Activated CD4-positive, alpha-beta T cell treated with anti-CD3 and anti-CD28 coated beads, Interleukin-2, Interleukin-6, amounts not matched to agents 100 ng/mL and 50 ng/mL, durations not matched to agents 16 hours and 8 hours (primary cell): Measurements from ENCODE around the gene OSBPL8.
"Not testable (repeated sequence)": the region's sequence is repeated elsewhere in the genome, so short reads cannot be mapped to it uniquely, and the experiment has no call there.

Experiments
- DNase-seq: peaks from one replicate; pipeline ENCODE4 v3.0.0-alpha.2; 2020

The OSBPL8 gene

DNA sequence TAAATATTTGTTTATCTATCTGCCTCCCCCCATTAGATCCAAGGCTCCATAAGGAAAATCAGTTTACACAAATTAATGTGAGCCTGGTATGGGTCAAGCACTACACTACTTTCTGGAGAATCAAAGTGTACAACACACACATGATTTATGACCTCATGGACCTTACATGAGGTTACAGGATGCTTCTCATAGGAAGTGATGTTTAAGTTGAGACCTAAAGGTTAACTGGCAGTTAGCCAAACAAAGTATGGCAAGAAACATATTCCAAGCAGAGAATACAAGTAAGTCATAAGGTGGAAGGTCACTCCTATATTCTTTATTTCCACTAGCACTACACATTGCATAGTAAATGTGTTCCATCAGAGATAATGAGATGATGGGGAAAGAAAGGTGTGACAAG, 39.2 kb downstream of the OSBPL8 start:
- no peak for DNase-seq

GRCh38 chr12:76519538-76519937, 40.0 kb downstream of the OSBPL8 start:
- peak; percentile 24 for DNase-seq

- no peak for DNase-seq
These were observed 40.9 kb downstream of the OSBPL8 start for GRCh38 chr12:76518699-76519098.

- no peak for DNase-seq
These were observed 44.3 kb downstream of the OSBPL8 start for GRCh38 chr12:76515271-76515670.

DNA sequence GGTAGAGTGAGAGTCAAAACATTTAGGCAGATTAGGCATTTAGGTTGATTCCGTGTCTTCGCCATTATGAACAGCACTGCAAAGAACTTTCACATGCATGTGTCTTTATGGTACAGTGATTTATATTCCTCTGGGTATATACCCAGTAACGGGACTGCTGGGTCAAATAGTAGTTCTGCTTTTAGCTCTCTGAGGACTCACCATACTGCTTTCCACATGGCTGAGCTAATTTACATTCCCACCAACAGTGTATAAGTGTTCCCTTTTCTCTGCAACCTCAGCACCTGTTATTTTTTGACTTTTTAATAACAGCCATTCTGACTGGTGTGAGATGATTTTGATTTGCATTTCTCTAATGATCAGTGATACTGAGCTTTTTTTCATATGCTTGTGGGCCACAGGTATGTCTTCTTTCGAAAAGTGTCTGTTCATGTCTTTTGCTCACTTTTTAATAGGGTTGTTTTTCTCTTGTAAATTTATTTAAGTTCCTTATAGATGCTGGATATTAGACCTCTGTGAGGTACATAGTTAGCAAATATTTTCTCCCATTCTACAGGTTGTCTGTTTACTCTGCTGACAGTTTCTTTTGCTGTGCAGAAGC, 48.4 kb downstream of the OSBPL8 start:
- DNase-seq = not testable (repeated sequence)

GRCh38 chr12:76508128-76508980, 51.2 kb downstream of the OSBPL8 start:
- DNase-seq = no peak

DNA sequence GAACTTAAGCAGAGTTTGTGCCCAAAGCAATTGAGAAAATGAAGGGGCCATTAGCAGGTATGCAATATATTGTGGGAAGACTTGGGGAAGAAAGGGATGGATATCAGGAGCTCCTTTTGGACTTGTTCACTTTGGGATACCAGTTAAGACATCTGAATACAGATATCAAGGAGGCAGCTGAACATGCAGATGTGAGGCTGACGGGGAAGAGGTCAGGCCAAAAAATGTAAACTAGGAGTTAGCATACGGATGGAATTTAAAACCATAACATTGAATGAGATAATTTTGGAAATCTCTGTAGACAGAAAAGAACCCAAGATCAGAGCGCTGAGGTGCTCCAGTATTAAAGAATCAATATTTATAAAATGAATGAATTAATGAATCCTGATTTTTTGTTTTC, 53.4 kb downstream of the OSBPL8 start:
- DNase-seq = no peak

GRCh38 chr12:76505050-76505449, 54.5 kb downstream of the OSBPL8 start:
- no peak for DNase-seq

GRCh38 chr12:76504606-76505005, 55.0 kb downstream of the OSBPL8 start:
- no peak for DNase-seq

- DNase-seq = no peak
These were observed 55.6 kb downstream of the OSBPL8 start for GRCh38 chr12:76503957-76504356.

DNA sequence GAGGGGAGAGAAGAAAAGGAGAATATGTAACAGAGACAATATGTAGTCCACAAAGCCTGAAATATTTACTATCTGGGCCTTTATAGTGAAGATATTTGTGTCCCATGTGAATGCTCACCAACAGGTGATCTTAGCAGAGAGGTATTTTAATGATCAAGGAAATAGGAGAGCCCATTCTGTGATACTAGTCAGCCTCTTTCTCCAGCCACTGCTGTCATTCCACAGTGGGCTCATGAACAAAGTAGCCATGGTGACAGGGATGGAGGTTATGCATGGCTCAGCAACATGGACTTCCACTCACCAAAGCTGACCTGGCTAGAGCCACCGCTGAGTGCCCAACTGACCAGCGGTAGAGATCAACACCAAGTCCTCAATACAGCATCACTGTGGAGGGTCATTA, 58.2 kb downstream of the OSBPL8 start:
- DNase-seq = no peak

DNA sequence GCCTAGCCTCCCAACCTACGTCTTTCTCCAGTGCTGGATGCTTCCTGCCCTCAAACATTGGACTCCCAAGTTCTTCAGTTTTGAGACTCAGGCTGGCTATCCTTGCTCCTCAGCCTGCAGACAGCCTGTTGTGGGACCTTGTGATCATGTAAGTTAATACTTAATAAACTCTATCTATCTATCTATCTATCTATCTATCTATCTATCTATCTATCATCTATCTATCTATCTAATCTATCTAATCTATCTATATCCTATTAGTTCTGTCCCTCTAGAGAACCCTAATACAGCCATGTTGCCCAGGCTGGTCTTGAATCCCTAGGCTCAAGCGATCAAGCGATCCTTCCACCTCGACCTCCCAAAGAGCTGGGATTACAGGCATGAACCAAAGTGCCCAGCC, 60.4 kb downstream of the OSBPL8 start:
- not testable (repeated sequence) for DNase-seq

GRCh38 chr12:76495556-76495955, 64.0 kb downstream of the OSBPL8 start:
- DNase-seq = no peak

GRCh38 chr12:76491292-76491691, 68.3 kb downstream of the OSBPL8 start:
- no peak for DNase-seq

- DNase-seq = no peak
These were observed 68.8 kb downstream of the OSBPL8 start for GRCh38 chr12:76490763-76491162.

DNA sequence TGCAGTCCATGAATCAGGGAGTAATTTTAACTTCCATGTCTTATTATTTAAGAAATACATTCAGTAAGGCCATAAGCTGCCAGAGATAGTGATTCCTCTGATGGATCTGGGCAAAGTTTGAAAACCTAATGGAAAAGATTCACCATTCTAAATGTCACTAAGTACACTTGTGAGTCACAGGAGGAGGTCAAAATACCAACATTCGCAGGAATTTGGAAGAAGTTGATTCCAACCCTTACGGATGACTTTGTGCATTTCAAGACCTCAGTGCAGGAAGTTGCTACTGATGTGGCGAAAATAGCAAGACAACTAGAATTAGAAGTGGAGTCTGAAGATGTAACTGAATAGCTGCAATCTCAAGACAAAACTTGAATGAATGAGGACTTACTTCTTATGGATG, 69.8 kb downstream of the OSBPL8 start:
- no peak for DNase-seq

DNA sequence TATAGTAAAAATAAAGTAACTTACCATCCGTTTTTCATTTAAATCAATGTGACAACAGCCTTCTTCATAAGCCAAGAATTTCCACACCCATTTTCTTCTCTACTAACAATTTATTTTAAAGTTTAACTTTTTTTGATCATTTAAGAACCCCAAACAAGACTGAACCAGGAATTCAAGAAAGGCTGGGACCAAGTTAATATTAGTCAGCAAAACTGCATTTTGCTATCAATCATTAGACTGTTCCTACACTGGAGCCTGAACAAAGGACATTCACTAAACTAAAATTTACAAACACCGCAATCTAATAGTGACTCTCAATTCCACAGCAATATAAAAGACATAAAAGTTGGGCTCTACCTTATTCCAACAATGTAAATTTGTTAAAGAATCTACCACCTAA, 73.6 kb downstream of the OSBPL8 start:
- DNase-seq = no peak

- no peak for DNase-seq
These were observed 78.8 kb downstream of the OSBPL8 start for GRCh38 chr12:76480796-76481195.

GRCh38 chr12:76478045-76478444, 81.5 kb downstream of the OSBPL8 start:
- no peak for DNase-seq

DNA sequence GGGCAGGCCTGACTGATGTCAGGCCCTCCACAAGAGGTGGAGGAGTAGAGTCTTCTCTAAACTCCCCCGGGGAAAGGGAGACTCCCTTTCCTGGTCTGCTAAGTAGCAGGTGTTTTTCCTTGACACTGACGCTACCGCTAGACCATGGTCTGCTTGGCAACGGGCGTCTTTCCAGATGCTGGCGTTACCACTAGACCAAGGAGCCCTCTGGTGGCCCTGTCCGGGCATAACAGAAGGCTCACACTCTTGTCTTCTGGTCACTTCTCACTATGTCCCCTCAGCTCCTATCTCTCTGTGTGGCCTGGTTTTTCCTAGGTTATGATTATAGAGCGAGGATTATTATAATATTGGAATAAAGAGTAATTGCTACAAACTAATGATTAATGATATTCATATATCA, 86.7 kb downstream of the OSBPL8 start:
- not testable (repeated sequence) for DNase-seq

DNA sequence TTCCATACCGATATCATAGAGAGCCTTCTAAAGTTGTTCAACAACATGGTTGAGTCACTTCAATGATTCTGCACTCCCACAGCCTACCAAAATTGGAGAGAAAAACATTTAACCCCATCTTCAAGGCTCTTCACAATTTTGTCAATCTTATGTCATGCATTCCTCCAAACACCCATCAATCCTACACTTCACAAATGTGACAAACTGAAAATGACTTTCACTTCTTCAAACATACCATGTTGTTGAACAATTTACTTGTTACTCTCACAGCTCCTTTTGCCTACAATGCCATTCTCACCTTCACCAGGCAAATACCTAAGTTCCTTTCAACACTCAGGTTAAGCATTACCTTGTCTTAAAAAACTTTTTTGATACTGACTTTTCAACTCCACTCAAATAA, 88.0 kb downstream of the OSBPL8 start:
- DNase-seq = no peak

DNA sequence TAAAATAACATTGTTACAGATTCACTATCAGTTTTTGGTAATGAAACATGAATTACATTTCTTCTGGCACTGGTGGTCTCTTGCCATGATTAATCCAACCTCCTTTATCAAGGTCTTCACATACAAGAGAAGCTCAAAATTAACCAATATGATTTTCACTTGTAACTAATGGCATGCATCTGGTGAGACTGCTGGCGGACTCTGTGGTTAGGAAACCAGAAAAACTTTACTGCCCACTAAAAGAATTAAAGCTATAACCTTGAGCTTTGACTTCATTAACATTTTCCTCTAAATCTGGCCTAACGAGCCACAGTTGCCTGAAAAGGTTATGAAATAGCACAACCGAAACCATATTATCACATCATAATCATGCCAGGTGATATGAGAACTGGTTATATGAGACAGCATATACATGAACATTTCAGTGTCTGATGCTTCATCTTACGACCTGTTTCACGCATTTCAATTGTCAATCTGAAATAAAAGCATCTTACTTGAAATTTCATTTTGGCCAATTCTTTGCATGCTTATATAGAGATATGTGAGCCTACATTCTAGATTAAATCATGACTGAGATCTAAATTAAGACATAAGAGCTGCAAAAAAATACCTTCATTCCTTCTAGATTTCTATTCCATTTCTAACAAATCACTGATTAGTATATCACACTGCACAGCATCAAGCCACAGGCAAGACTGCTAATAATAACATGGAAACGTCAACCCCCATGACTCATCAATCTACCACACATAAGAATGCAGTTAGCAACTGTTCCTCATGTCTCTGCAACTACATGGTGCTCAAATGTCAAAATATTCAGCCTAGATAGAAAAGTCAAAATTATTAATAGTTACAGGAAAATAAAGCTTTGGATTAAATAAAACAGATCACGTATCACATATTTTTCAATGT, 89.3 kb downstream of the OSBPL8 start:
- peak; percentile 49 for DNase-seq

GRCh38 chr12:76464631-76465166, 94.9 kb downstream of the OSBPL8 start:
- DNase-seq = no peak
